Effector memory CD8-positive, alpha-beta T cell (primary cell): ENCODE measurements around the gene GPR156.
"Not testable (repeated sequence)": the region's sequence is repeated elsewhere in the genome, so short reads cannot be mapped to it uniquely, and the experiment has no call there.

ENCODE experiments used
- ATAC-seq: fragments of 150-1000 bp; cut with Tn5 transposase; replicated peaks from 2 replicates; pipeline ENCODE4 v1.10.0; 2021; ENCODE audit warnings: mild to moderate bottlenecking, moderate library complexity
- DNase-seq, 3 experiments: peaks; one replicate each; pipeline ENCODE4 v3.0.0; 2021
- H3K27ac Mint-ChIP-seq, 2 donors: one replicate each; pipeline ENCODE4 v1.8.0; 2022; ENCODE audit warnings: mild to moderate bottlenecking in 2 of 2, mixed read lengths in 2 of 2, moderate library complexity in 2 of 2
- H3K27me3 Mint-ChIP-seq, 2 donors: one replicate each; pipeline ENCODE4 v1.8.0; 2022; ENCODE audit warnings: mixed read lengths in 2 of 2
- H3K36me3 Mint-ChIP-seq: one replicate; pipeline ENCODE4 v1.8.0; 2022; ENCODE audit warnings: mild to moderate bottlenecking, moderate library complexity, mixed read lengths; ENCODE audit not compliant: insufficient read depth
- H3K4me1 Mint-ChIP-seq, 2 donors: one replicate each; pipeline ENCODE4 v1.8.0; 2022; ENCODE audit warnings: low read depth in 2 of 2, mixed read lengths in 2 of 2
- H3K4me3 Mint-ChIP-seq, 2 donors: one replicate each; pipeline ENCODE4 v1.8.0; 2022; ENCODE audit warnings: mild to moderate bottlenecking in 2 of 2, mixed read lengths in 2 of 2, moderate library complexity in 2 of 2
- H3K9me3 Mint-ChIP-seq, 2 donors: one replicate each; pipeline ENCODE4 v1.8.0; 2022; ENCODE audit warnings: mixed read lengths in 2 of 2

The GPR156 gene

DNA sequence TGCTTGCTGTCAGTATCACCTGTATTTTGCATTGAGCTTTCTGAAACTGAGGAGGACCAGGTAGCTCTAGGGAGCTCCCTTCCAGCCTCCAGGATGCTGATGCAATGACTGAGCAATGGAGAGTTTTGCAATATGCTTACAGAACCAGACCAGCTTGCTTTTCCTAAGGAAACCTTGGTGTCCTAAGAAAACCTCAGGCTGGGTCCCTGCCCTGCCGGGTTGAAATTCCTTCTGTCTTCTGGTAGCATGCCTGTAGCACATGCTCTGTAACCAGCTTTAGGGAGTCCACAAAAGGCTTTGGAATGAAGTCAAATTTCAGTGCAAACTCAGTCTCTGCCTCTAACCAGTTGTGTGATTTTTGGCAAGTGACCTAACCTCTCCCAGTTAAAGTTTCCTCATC is 125.0 kb downstream of the GPR156 start:
- peaks cover 26 to 30% of the 10 kb centered on the region in 2 donors for H3K27me3 Mint-ChIP-seq
- peaks cover 8 to 11% of the 10 kb centered on the region in 2 donors for H3K9me3 Mint-ChIP-seq
- ATAC-seq (no peak), DNase-seq (no peak)
- no peak overlapping the region for H3K4me3 Mint-ChIP-seq
- no peaks in the 10 kb centered on the region for H3K36me3 Mint-ChIP-seq
- H3K4me1 Mint-ChIP-seq = no peaks in the 10 kb centered on the region
- H3K27ac Mint-ChIP-seq = no peak overlapping the region

DNA sequence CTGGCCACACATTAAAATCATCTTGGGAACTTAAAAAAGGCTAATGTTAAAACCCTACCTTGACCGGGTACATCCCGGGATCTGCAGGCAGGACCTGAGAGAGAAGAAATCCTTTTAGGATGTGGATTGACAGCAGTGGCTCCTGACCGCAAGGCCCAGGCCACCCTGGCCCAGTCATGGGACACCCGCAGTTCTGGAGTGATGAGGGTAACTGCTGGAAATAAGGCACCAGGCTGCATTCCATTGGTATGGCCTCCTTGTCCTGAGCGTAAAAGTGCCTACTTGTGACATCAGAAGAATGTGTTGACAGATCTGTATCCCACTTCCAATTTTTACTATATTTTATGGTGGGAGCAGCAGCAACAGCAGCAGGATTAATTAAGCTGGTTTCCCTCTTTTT is 127.3 kb downstream of the GPR156 start:
- H3K27me3 Mint-ChIP-seq = peaks cover 17 to 20% of the 10 kb centered on the region in 2 donors
- H3K9me3 Mint-ChIP-seq = peaks cover 11 to 13% of the 10 kb centered on the region in 2 donors

DNA sequence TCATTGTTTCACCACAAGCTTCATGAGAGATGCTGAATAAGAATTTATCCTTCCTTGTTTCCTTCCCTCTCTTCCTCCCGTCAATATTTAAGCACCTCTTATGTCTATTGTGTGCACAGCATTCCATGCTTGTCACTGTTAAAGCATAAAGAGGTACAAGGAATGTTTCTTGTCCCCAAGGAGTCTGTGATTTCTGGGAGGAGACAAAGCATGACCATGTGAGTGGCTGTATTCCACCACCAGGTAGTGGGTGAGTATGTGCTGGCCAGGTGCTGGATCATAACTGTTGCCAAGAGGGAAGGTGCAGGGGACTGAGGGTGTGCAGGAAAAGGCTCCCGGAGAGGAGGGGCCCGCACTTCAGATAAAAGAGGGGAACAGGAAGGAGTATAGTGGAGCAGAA is 127.9 kb downstream of the GPR156 start:
- Mint-ChIP-seq H3K36me3 (no peaks in the 10 kb centered on the region), H3K9me3 (peaks cover 11 to 13% of the 10 kb centered on the region in 2 donors), H3K27ac (no peak overlapping the region), H3K27me3 (peaks cover 15 to 23% of the 10 kb centered on the region in 2 donors), H3K4me1 (no peaks in the 10 kb centered on the region), H3K4me3 (no peak overlapping the region)
- DNase-seq (no peak), ATAC-seq (no peak)

More for the DNA sequence above, 127.3 kb downstream of the GPR156 start:
- no peak overlapping the region for H3K4me3 Mint-ChIP-seq
- ATAC-seq (no peak), DNase-seq (no peak)
- H3K27ac Mint-ChIP-seq = no peak overlapping the region
- H3K4me1 Mint-ChIP-seq = no peaks in the 10 kb centered on the region
- no peaks in the 10 kb centered on the region for H3K36me3 Mint-ChIP-seq

DNA sequence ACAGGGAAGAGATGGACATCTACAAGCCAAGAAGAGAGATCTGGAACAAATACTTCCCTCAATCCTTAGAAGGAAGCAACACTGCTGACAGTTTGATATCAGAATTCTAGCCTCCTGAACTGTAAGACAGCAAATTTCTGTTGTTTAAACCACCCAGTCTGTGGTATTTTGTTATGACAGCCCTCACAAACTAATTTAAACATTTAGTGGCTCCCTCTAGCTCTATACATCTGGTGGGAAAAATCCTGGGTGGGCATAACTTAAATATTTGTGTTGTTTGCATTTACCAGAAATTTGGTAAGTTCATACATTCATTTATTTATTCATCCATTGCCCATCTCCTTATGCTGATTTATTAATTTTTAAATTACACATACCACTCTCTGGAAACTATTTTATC is 128.3 kb downstream of the GPR156 start:
- Mint-ChIP-seq H3K4me1 (no peaks in the 10 kb centered on the region), H3K27ac (no peak overlapping the region), H3K27me3 (peaks cover 11 to 27% of the 10 kb centered on the region in 2 donors), H3K4me3 (no peak overlapping the region), H3K36me3 (no peaks in the 10 kb centered on the region), H3K9me3 (peaks cover 11 to 13% of the 10 kb centered on the region in 2 donors)
- ATAC-seq (no peak), DNase-seq (no peak)

DNA sequence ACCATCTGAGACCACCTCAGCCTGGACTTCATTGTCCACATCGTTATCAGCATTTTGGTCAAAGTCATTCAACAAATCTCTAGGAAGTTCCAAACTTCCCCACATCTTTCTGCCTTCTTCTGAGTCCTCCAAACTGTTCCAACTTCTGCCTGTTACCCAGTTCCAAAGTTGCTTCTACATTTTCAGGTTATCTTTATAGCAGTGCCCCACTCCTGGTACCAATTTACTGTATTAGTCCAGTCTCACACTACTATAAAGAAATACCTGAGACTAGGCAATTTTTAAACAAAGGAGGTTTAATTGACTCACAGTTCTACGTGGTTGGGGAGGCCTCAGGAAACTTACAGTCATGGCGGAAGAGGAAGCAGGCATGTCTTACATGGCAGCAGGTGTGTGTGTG is 129.3 kb downstream of the GPR156 start:
- not testable (repeated sequence) for H3K4me1 Mint-ChIP-seq, DNase-seq, H3K4me3 Mint-ChIP-seq, ATAC-seq, H3K36me3 Mint-ChIP-seq, H3K27ac Mint-ChIP-seq
- Mint-ChIP-seq H3K27me3 (peaks cover 4 to 27% of the 10 kb centered on the region in 2 donors), H3K9me3 (peaks cover 11 to 13% of the 10 kb centered on the region in 2 donors)

DNA sequence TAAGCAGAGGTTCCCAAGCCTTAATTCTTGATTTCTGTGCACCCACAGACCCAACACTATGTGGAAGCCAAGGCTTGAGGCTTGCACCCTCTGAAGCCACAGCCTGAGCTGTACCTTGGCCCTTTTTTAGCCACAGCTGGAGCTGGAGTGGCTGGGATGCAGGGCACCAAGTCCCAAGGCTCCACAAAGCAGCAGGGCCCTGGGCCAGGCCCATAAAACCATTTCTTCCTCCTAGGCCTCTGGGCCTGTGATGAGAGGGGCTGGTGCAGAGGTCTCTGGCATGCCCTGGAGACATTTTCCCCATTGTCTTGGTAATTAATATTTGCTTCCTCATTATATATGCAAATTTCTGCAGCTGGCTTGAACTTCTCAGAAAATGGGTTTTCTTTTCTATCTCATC is 129.9 kb downstream of the GPR156 start:
- H3K27ac Mint-ChIP-seq = no peak overlapping the region
- no peak for ATAC-seq
- no peak for DNase-seq
- peaks cover 4 to 27% of the 10 kb centered on the region in 2 donors for H3K27me3 Mint-ChIP-seq
- peaks cover 11 to 13% of the 10 kb centered on the region in 2 donors for H3K9me3 Mint-ChIP-seq
- H3K4me3 Mint-ChIP-seq = no peak overlapping the region
- H3K4me1 Mint-ChIP-seq = no peaks in the 10 kb centered on the region
- no peaks in the 10 kb centered on the region for H3K36me3 Mint-ChIP-seq

DNA sequence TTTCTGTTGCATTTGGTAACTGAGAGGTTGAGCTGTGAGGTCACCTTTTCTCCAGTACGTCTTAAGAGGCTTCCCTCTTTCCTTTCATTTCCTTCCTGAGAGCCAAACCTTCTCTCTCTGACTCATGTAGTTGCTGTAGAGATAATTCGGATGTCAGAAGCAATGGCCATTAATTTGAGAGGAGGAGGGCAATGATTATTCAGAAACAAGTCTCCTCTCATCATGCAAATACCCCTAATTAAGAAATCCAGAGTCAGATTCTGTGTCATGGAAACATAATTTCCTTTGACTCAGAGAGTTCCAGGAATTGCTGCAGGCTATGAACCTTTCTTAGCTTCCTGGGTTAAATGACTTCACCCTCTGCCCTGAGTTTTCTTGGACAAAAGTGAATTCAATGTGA is 131.7 kb downstream of the GPR156 start:
- Mint-ChIP-seq H3K4me3 (no peak overlapping the region), H3K4me1 (no peaks in the 10 kb centered on the region), H3K9me3 (peaks cover 11 to 13% of the 10 kb centered on the region in 2 donors), H3K36me3 (no peaks in the 10 kb centered on the region), H3K27me3 (peaks cover 4 to 27% of the 10 kb centered on the region in 2 donors), H3K27ac (no peak overlapping the region)
- DNase-seq (no peak), ATAC-seq (no peak)

DNA sequence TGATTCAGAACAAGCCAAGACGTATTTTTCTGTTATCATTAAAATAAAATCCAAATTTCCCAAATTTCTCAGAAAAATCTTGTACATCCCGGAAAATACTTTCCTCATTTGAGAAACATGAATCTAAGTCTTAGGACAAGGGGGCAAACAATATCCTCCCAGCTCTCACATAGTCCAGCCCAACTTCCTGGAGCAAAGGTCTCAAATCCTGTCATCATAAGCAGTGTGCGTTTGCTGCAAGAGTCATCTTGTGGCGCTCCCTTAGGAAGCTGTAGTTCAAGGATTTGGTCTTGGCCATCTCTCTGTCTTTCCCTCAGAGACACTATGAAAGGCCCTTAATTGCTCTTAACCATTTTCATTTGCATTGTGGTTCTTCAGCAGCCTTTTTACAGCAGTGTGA is 133.2 kb downstream of the GPR156 start:
- ATAC-seq (no peak), DNase-seq (no peak)
- Mint-ChIP-seq H3K4me1 (peaks cover under 1 to 2% of the 10 kb centered on the region in 2 donors), H3K4me3 (no peak overlapping the region), H3K27ac (no peak overlapping the region), H3K27me3 (peaks cover 4 to 27% of the 10 kb centered on the region in 2 donors), H3K36me3 (no peaks in the 10 kb centered on the region), H3K9me3 (peaks cover 11 to 13% of the 10 kb centered on the region in 2 donors)

DNA sequence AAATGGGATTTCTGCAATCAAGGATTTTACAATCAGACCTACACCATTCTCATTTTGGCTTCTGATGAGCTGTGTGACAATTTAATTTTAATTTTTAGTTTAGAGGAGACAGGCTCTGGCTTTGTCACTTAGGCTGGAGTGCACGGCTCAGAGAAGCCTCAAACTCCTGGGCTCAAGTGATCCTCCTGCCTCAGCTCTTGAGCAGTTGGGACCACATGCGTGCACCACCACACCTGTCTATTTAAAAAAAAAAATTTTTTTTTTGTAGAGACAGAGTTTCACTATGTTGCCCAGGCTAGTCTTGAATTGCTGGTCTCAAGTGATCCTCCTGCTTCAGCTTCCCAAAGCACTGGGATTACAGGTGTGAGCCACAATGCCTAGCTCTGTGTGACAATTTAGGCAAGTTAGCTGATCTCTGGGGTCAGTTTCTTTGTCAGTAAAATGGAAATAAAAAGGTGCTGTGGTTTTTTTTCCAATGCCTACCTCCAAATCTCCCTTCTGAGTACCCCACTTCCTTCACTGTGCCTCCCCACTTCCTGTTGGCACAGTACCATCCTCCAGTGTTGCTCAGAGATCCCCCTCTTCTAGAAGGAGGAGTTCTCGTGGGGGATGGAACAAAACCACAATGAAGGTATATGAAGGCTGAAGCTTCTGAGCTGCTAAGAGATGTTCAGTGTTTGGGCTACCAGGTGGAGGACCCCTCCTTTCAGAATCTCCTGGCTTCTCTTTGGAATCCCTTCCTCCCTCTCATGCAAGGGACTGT is 136.7 kb downstream of the GPR156 start:
- Mint-ChIP-seq H3K27me3 (peaks cover 0 to 15% of the 10 kb centered on the region in 2 donors), H3K36me3 (no peaks in the 10 kb centered on the region), H3K27ac (no peak overlapping the region), H3K4me3 (no peak overlapping the region), H3K9me3 (no peaks in the 10 kb centered on the region), H3K4me1 (peaks cover 2 to 3% of the 10 kb centered on the region in 2 donors)
- no peak for DNase-seq
- no peak for ATAC-seq

DNA sequence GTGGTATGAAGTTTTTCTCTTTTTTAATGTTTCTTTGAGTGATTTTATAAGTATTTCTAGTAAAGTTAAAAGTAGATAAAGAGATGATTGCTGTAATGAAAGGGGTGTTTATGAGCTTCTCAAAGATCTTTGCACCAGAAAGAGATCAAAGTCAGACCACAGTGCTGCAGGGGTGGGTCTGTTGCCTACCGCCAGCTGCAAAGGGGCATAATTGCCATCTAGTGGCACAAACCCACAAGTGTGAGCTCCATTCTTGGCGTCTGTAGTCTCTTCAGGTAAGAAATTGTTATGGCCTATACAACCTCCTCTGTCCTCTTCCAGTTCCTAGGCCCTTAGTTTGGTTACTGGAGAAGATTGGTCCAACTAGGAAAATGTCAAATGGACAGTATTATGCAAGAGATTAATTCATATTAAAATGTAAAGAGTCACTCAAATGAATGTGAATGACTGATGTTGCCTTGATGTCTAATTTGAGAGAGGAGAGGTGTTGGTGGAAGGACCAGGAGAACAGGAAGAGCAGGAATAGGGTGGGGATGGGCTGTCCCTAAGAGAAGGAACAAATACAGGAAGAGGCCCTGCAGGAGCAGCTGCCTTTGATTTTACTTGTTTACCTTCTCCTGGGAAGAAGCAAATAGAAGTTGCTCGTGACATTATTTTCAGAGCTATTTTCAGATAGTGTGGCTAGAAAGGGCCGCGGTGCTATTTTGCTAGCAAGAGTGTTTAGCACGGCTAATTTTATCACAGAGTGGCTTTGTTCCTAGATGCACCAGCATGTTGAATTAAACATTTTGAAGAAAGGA is 137.8 kb downstream of the GPR156 start:
- peak; percentile 83 for ATAC-seq
- peaks cover 0 to 6% of the 10 kb centered on the region in 2 donors for H3K27me3 Mint-ChIP-seq
- H3K27ac Mint-ChIP-seq = no peak overlapping the region

DNA sequence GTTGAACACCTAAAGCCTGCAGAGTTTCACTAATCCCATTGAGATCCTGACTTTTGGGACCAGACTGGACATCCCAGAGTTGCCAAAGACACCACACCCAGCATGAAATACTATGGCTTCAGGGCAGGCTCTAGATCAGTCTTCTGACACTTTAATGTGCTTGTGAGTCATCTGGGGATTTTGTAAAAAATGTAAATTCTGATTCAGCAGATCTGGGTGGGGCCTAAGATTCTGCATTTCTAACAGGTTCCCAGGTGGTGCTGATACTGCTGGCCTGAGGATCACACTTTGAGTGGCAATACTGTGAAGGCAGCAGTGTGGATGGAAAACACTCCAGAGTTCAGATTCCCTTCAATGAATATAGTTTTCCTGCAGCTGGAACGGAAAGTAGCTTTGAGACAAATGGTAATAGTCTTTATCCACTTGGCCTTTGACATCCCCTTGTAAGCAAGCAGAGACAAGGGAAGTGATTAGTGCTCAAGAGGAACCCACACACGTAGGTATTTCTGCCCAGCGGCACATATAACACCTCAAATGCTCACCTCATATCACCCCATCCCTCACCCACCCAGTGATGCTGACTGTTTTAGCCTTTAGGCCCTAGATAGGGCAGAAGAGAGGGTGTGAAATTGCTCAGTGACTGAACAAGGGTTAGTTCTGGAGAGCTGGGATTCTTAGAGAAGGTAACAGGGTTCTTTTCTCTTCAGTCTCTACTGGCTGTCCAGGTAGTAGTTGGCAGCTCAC is 139.3 kb downstream of the GPR156 start:
- Mint-ChIP-seq H3K36me3 (peaks cover 3% of the 10 kb centered on the region), H3K27ac (no peak overlapping the region), H3K9me3 (no peaks in the 10 kb centered on the region), H3K27me3 (no peaks in the 10 kb centered on the region), H3K4me1 (peaks cover 2 to 3% of the 10 kb centered on the region in 2 donors), H3K4me3 (no peak overlapping the region)
- ATAC-seq (no peak), DNase-seq (no peak)

More for the DNA sequence above, 137.8 kb downstream of the GPR156 start:
- Mint-ChIP-seq H3K9me3 (no peaks in the 10 kb centered on the region), H3K4me3 (no peak overlapping the region), H3K36me3 (no peaks in the 10 kb centered on the region), H3K4me1 (peaks cover 2 to 3% of the 10 kb centered on the region in 2 donors)
- peak; percentile 26 to 33 (median 31) for DNase-seq

DNA sequence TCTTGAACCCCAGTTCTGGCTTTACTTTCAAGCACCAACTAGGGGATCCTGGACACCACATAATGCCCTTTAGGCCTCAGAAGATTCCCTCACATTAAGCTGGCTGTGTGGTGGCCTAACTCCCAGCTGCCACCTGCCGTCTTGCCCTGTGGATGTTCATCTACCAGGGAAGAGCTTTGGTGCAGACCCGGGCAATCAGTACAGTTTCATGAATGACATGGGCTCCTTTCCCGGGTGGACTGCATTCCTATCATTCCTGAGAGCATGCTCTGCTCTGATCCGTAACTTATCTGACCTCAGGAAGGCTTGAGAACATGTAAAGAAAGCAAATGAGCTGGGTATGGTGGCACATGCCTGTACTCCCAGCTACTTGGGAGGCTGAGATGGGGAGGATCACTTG is 140.8 kb downstream of the GPR156 start:
- no peak overlapping the region for H3K4me3 Mint-ChIP-seq
- H3K27ac Mint-ChIP-seq = no peak overlapping the region
- no peaks in the 10 kb centered on the region for H3K27me3 Mint-ChIP-seq
- no peak for ATAC-seq
- H3K9me3 Mint-ChIP-seq = no peaks in the 10 kb centered on the region
- DNase-seq = no peak
- peaks cover 3% of the 10 kb centered on the region for H3K36me3 Mint-ChIP-seq
- peaks cover 2 to 3% of the 10 kb centered on the region in 2 donors for H3K4me1 Mint-ChIP-seq

DNA sequence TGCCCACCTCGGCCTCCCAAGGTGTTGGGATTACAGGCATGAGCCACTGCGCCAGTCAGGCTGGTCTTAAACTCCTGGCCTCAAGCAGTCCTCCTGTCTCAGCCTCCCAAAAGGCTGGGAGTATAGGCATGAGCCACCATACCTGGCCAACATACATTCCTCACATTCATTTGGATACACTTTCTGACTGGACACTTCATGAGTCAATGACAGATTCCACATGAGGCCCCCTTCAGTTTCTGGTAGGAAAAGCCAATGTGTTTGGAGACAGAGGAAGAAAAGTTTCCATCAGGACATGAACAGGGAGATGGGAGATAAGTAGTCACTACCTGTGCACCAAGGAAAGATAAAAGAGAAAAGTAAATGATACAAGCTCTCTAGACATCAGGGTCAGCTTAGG is 141.3 kb downstream of the GPR156 start:
- Mint-ChIP-seq H3K27me3 (no peaks in the 10 kb centered on the region), H3K9me3 (no peaks in the 10 kb centered on the region), H3K4me3 (no peak overlapping the region), H3K27ac (no peak overlapping the region), H3K4me1 (peaks cover 2 to 3% of the 10 kb centered on the region in 2 donors), H3K36me3 (peaks cover 3% of the 10 kb centered on the region)
- ATAC-seq (no peak), DNase-seq (no peak)
